Spleen (tissue), 11 donors: ENCODE data around the gene TBRG1. TPM values are rescaled to one million over a fixed set of nuclear protein-coding genes. Genes with fewer than 3 reads are reported as not detected.

Experiments
- DNase-seq: peaks from one replicate; pipeline ENCODE4 v3.0.0-alpha.2; 2020
- H3K27ac ChIP-seq, 8 donors: fragments of 200-600 bp; sonication (generic) in 7 of 8; 1 replicate in 4 of 8; 2 replicates in 4 of 8; pipeline versions ENCODE4 v1.5.0 to v1.8.0; 2016 to 2021; ENCODE audit warnings: inconsistent platforms in 4 of 8, mild to moderate bottlenecking in 4 of 8, moderate library complexity in 1 of 8
- H3K27me3 ChIP-seq, 7 donors: fragments of 200-600 bp; sonication (generic) in 6 of 7; replicated peaks in 1 of 7; 1 replicate in 4 of 7; 2 replicates in 3 of 7; pipeline versions ENCODE4 v1.5.0 to v1.8.0; 2016 to 2021; ENCODE audit warnings: inconsistent platforms in 3 of 7, mild to moderate bottlenecking in 1 of 7
- H3K36me3 ChIP-seq, 6 donors: fragments of 200-600 bp; sonication (generic) in 5 of 6; 1 replicate in 4 of 6; 2 replicates in 2 of 6; pipeline versions ENCODE4 v1.5.0 to v1.8.0; 2016 to 2021; ENCODE audit warnings: inconsistent platforms in 2 of 6
- H3K4me1 ChIP-seq, 6 donors: fragments of 200-600 bp; sonication (generic) in 5 of 6; 1 replicate in 3 of 6; 2 replicates in 3 of 6; pipeline versions ENCODE4 v1.5.0 to v1.8.0; 2016 to 2021; ENCODE audit warnings: inconsistent platforms in 3 of 6
- H3K4me3 ChIP-seq, 8 donors: fragments of 200-600 bp; sonication (generic) in 7 of 8; 1 replicate in 4 of 8; 2 replicates in 4 of 8; pipeline versions ENCODE4 v1.5.0 to v1.8.0; 2016 to 2021; ENCODE audit warnings: inconsistent platforms in 4 of 8, mild to moderate bottlenecking in 4 of 8, moderate library complexity in 2 of 8
- H3K9me3 ChIP-seq, 8 donors: fragments of 200-600 bp; sonication (generic) in 7 of 8; 1 replicate in 4 of 8; 2 replicates in 4 of 8; pipeline versions ENCODE4 v1.5.0 to v1.8.0; 2016 to 2021; ENCODE audit warnings: inconsistent platforms in 4 of 8
- CTCF ChIP-seq, 11 experiments: fragments of 200-600 bp in 7 of 11; fragments of 450-650 bp in 4 of 11; sonication (generic) in 4 of 11; IDR thresholded peaks in 8 of 11; conservative IDR thresholded peaks in 3 of 11; 1 replicate in 7 of 11; 2 replicates in 4 of 11; pipeline versions ENCODE4 v1.4.0 to v1.8.0; 2016 to 2021; ENCODE audit warnings: antibody characterized with exemption in 11 of 11, inconsistent platforms in 4 of 11, mild to moderate bottlenecking in 1 of 11
- POLR2A ChIP-seq, 3 donors: fragments of 450-650 bp; IDR thresholded peaks; one replicate each; pipeline ENCODE4 v1.5.1; 2017; ENCODE audit warnings: antibody characterized with exemption in 3 of 3, mild to moderate bottlenecking in 1 of 3
- POLR2AphosphoS5 ChIP-seq, 3 donors: sonication (generic); formaldehyde crosslinking; IDR thresholded peaks; one replicate each; pipeline ENCODE4 v1.5.1; 2017; ENCODE audit warnings: antibody characterized with exemption in 3 of 3
- WGBS, 5 donors: extraction: QIAGEN DNeasy Blood & Tissue Kit in 3 of 5; methylation state at CpG; one replicate each; pipeline versions ENCODE4 v1.1.5 to v1.1.7; 2013 to 2018; 5-methylcytosine and 5-hydroxymethylcytosine counted together
- intact Hi-C: fragments of 100-400 bp; cut with DNase I; formaldehyde crosslinking; loops from one replicate; pipeline ENCODE4 v1.15.0; 2023; ENCODE audit warnings: low total_unique reads
- polyA plus RNA-seq, 3 donors: library from polyadenylated mRNA; stranded (reverse); fragments of 200-250 nt; gene quantifications; one replicate each; pipeline ENCODE4 v1.2.1, GENCODE V29; 2013
- total RNA-seq, 7 donors: library from RNA; depleted of rRNA in 3 of 7; stranded (reverse); fragments of >200 nt in 3 of 7; fragmentation: NEBNext Ultra II Directional in 4 of 7; extraction: Animal tissue kit (Norgen Biotek cat#: 25700) in 4 of 7; gene quantifications; one replicate each; pipeline versions ENCODE4 v1.1.0 to v1.2.1, GENCODE V29; 2016 to 2021
- donor health status: healthy with polysubstance abuse.
- donor health status: DM: no; HTN: no; CAD: no; lungs with moderate emphysema.
- donor health status: DM: no; HTN: no; CAD: no.
- donor health status: Bipolar disorder and iron deficiency.
- donor health status: healthy.
- donor health status: DM: no; HTN: no; CAD: no.
- donor health status: DM: yes; HTN: yes; CAD: no.

Gene TBRG1
- total and polyA plus RNA-seq, 10 donors: 23.3 to 65.0 (median 46.5) TPM

GRCh38 chr11:124627546-124627945, 4.9 kb downstream of the TBRG1 start:
- H3K4me3 ChIP-seq: no peak overlapping the region
- no peak for TF ChIP-seq POLR2AphosphoS5 (IDR thresholded peaks at IDR 0.05)
- TF ChIP-seq CTCF (IDR thresholded peaks at IDR 0.05 in 8 of 11, conservative IDR thresholded peaks at IDR 0.05 in 3 of 11): no peak
- no peak for TF ChIP-seq POLR2A (IDR thresholded peaks at IDR 0.05)
- H3K36me3 ChIP-seq: peaks cover 0 to 80% (median 60%) of the 10 kb centered on the region in 6 donors
- no peak for DNase-seq
- no peak overlapping the region for H3K27ac ChIP-seq
- H3K27me3 ChIP-seq: no peaks in the 10 kb centered on the region
- no peaks in the 10 kb centered on the region for H3K9me3 ChIP-seq
- WGBS, 5 donors: 59 to 86% (median 75%) methylated on average over 5 of the region's 5 CpGs
- intact Hi-C loops: no loop called here
- H3K4me1 ChIP-seq: peaks cover 16 to 50% (median 30%) of the 10 kb centered on the region in 6 donors

- peaks cover 0 to 31% (median 13%) of the 10 kb centered on the region in 6 donors for H3K4me1 ChIP-seq
- 93 to 96% (median 94%) methylated on average over 4 of the region's 4 CpGs for WGBS, 5 donors
- intact Hi-C loops: no loop called here
- no peak overlapping the region for H3K27ac ChIP-seq
- no peak for TF ChIP-seq POLR2A (IDR thresholded peaks at IDR 0.05)
- TF ChIP-seq POLR2AphosphoS5 (IDR thresholded peaks at IDR 0.05): no peak
- TF ChIP-seq CTCF (IDR thresholded peaks at IDR 0.05 in 8 of 11, conservative IDR thresholded peaks at IDR 0.05 in 3 of 11): no peak
- no peak overlapping the region for H3K4me3 ChIP-seq
- no peak for DNase-seq
- peaks cover 0 to 100% (median 82%) of the 10 kb centered on the region in 6 donors for H3K36me3 ChIP-seq
- no peaks in the 10 kb centered on the region for H3K9me3 ChIP-seq
- H3K27me3 ChIP-seq: no peaks in the 10 kb centered on the region
Observed at GRCh38 chr11:124629961-124630360, 7.3 kb downstream of the TBRG1 start.

- Histone ChIP-seq H3K4me3 (no peak overlapping the region), H3K27me3 (no peaks in the 10 kb centered on the region), H3K4me1 (peaks cover 0 to 2% (median 0%) of the 10 kb centered on the region in 6 donors), H3K9me3 (no peaks in the 10 kb centered on the region), H3K27ac (no peak overlapping the region), H3K36me3 (peaks cover 0 to 100% (median 86%) of the 10 kb centered on the region in 6 donors)
- TF ChIP-seq POLR2AphosphoS5 (IDR thresholded peaks at IDR 0.05) (no peak), POLR2A (IDR thresholded peaks at IDR 0.05) (no peak), CTCF (IDR thresholded peaks at IDR 0.05 in 8 of 11, conservative IDR thresholded peaks at IDR 0.05 in 3 of 11) (no peak)
- WGBS, 5 donors: 96 to 100% (median 98%) methylated on average over 1 of the region's 1 CpG
- DNase-seq: no peak
- intact Hi-C loops: no loop called here
Observed at GRCh38 chr11:124633355-124633754, 10.7 kb downstream of the TBRG1 start.

GRCh38 chr11:124635932-124636331, 13.3 kb downstream of the TBRG1 start:
- Histone ChIP-seq H3K27ac (no peak overlapping the region), H3K27me3 (no peaks in the 10 kb centered on the region), H3K4me1 (no peaks in the 10 kb centered on the region), H3K4me3 (no peak overlapping the region), H3K36me3 (peaks cover 0 to 91% (median 72%) of the 10 kb centered on the region in 6 donors), H3K9me3 (no peaks in the 10 kb centered on the region)
- TF ChIP-seq POLR2AphosphoS5 (IDR thresholded peaks at IDR 0.05) (no peak), POLR2A (IDR thresholded peaks at IDR 0.05) (no peak), CTCF (IDR thresholded peaks at IDR 0.05 in 8 of 11, conservative IDR thresholded peaks at IDR 0.05 in 3 of 11) (no peak)
- intact Hi-C loops: no loop called here
- 90 to 92% (median 90%) methylated on average over 3 of the region's 3 CpGs for WGBS, 5 donors
- DNase-seq: no peak
